SK-N-SH treated with all-trans-retinoic acid at 6 μM for 48 hours (cell line): ENCODE data around the gene ASB2.

Experiments used
- BACH2 ChIP-seq: fragments of 250-450 bp; sonication (Bioruptor Pico); IDR thresholded peaks from 2 replicates; pipeline ENCODE4 v1.9.0; 2021; ENCODE audit warnings: mild to moderate bottlenecking, borderline replicate concordance
- CREB5 ChIP-seq: fragments of 250-450 bp; sonication (Bioruptor Pico); IDR thresholded peaks from 2 replicates; pipeline ENCODE4 v1.5.1; 2020; ENCODE audit warnings: low read depth, mild to moderate bottlenecking, moderate library complexity
- CSRNP3 ChIP-seq: fragments of 250-450 bp; sonication (Bioruptor Pico); IDR thresholded peaks from 2 replicates; pipeline ENCODE4 v1.5.1; 2021; ENCODE audit warnings: mild to moderate bottlenecking, moderate library complexity
- OSR1 ChIP-seq: fragments of 250-450 bp; sonication (Bioruptor Pico); IDR thresholded peaks from 2 replicates; pipeline ENCODE4 v1.8.0; 2022; ENCODE audit warnings: moderate library complexity, mild to moderate bottlenecking, inconsistent platforms
- SNAI2 ChIP-seq: fragments of 250-450 bp; sonication (Bioruptor Pico); IDR thresholded peaks from 2 replicates; pipeline ENCODE4 v1.5.0; 2020; ENCODE audit warnings: mild to moderate bottlenecking, moderate library complexity
- TSHZ2 ChIP-seq: fragments of 250-450 bp; sonication (Bioruptor Pico); IDR thresholded peaks from 2 replicates; pipeline ENCODE4 v1.5.0; 2020; ENCODE audit warnings: mild to moderate bottlenecking, moderate library complexity
- ZFP30 ChIP-seq: fragments of 450-650 bp; formaldehyde crosslinking; IDR thresholded peaks from 2 replicates; pipeline ENCODE4 v1.5.0; 2022; ENCODE audit warnings: mild to moderate bottlenecking, moderate library complexity

DNA sequence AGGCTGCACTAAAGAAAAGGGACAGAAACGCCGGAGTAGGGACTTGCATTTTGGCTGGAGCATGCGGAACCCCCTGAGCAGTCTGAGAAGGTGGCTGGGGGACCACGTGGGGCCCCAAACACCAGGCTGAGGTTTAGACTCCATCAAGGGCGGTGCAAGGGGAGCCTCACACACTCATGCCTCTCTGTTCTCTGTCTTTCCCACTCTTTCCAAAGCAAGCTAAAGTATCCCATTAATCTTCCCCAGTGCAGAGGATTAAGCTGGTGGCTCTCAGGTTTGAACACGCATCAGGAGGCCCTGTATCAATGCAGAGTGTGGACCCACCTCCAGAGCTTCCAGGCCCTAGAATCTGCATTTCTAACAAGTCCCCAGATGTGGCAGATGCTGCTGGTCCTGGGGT is 34.3 kb upstream of the ASB2 start:
- TF ChIP-seq TSHZ2 (CRISPR knock-in tag) (no peak), ZFP30 (CRISPR knock-in tag) (no peak), CSRNP3 (no peak), SNAI2 (CRISPR knock-in tag) (no peak), OSR1 (CRISPR knock-in tag) (no peak), BACH2 (CRISPR knock-in tag) (no peak), CREB5 (CRISPR knock-in tag) (no peak)
